LoVo (cell line): Measurements from ENCODE around the gene KLF2.

Experiments
- DNase-seq: peaks from one replicate; pipeline ENCODE4 v3.0.0-alpha.2; 2016; ENCODE audit warnings: low spot score

The KLF2 gene

GRCh38 chr19:16365300-16365996, 40.8 kb downstream of the KLF2 start:
- no peak for DNase-seq

GRCh38 chr19:16366056-16366432, 41.4 kb downstream of the KLF2 start:
- DNase-seq: no peak

GRCh38 chr19:16366433-16367260, 42.0 kb downstream of the KLF2 start:
- DNase-seq: no peak

- DNase-seq: no peak
These were observed 42.6 kb downstream of the KLF2 start for GRCh38 chr19:16367261-16367683.

GRCh38 chr19:16368385-16369305, 44.0 kb downstream of the KLF2 start:
- DNase-seq: no peak

GRCh38 chr19:16369306-16369663, 44.7 kb downstream of the KLF2 start:
- no peak for DNase-seq

- no peak for DNase-seq
These were observed 45.3 kb downstream of the KLF2 start for GRCh38 chr19:16369664-16370576.

- no peak for DNase-seq
These were observed 46.2 kb downstream of the KLF2 start for GRCh38 chr19:16370641-16371391.

GRCh38 chr19:16371540-16371986, 46.9 kb downstream of the KLF2 start:
- no peak for DNase-seq

GRCh38 chr19:16372065-16372915, 47.7 kb downstream of the KLF2 start:
- no peak for DNase-seq

GRCh38 chr19:16373079-16373478, 48.5 kb downstream of the KLF2 start:
- DNase-seq: no peak

GRCh38 chr19:16373532-16373931, 48.9 kb downstream of the KLF2 start:
- no peak for DNase-seq

- DNase-seq: no peak
These were observed 49.4 kb downstream of the KLF2 start for GRCh38 chr19:16373989-16374388.

GRCh38 chr19:16374436-16374835, 49.8 kb downstream of the KLF2 start:
- DNase-seq: no peak

GRCh38 chr19:16375157-16375935, 50.7 kb downstream of the KLF2 start:
- no peak for DNase-seq

- no peak for DNase-seq
These were observed 51.2 kb downstream of the KLF2 start for GRCh38 chr19:16375936-16376185.

- DNase-seq: no peak
These were observed 51.6 kb downstream of the KLF2 start for GRCh38 chr19:16376241-16376640.

GRCh38 chr19:16376649-16377048, 52.0 kb downstream of the KLF2 start:
- no peak for DNase-seq

GRCh38 chr19:16377521-16377920, 52.9 kb downstream of the KLF2 start:
- DNase-seq: no peak
